ENCODE data around the gene NOD1. TPM values are rescaled to one million over a fixed set of nuclear protein-coding genes. Genes with fewer than 3 reads are reported as not detected.
A peak's percentile ranks its signal among the peaks of the same experiment; 100 is the strongest.

NOD1 gene
- total RNA-seq, 1 donor from 2014 or later: 13.0 TPM

GRCh38 chr7:30470771-30471170 is 7.8 kb downstream of the NOD1 start:
- Histone ChIP-seq H3K36me3 (ENCODE audit: control insufficient read depth in 3 of 3, insufficient read depth in 3 of 3, low read length in 3 of 3) (no peaks in the 10 kb centered on the region), H3K9me3 (ENCODE audit: control insufficient read depth in 3 of 3, low read length in 3 of 3) (no peaks in the 10 kb centered on the region), H3K4me1 (ENCODE audit: control insufficient read depth in 3 of 3, insufficient read depth in 3 of 3, low read length in 3 of 3) (peaks cover 66 to 75% (median 74%) of the 10 kb centered on the region in 3 donors), H3K4me3 (ENCODE audit: low read length in 3 of 3) (peak overlapping the region in 1 of 3 donors; percentile 36), H3K27ac (ENCODE audit: low read depth, low read length) (peak overlapping the region; percentile 77), H3K27me3 (ENCODE audit: control insufficient read depth in 3 of 3, insufficient read depth in 3 of 3, low read length in 3 of 3) (no peaks in the 10 kb centered on the region), H3K9ac (ENCODE audit: low read depth in 1 of 3, low read length in 3 of 3) (peak overlapping the region in 1 of 3 donors; percentile 36)

- Histone ChIP-seq H3K9ac (ENCODE audit: low read depth in 1 of 3, low read length in 3 of 3) (peak overlapping the region in 2 of 3 donors; percentile 35 to 36), H3K27me3 (ENCODE audit: control insufficient read depth in 3 of 3, insufficient read depth in 3 of 3, low read length in 3 of 3) (no peaks in the 10 kb centered on the region), H3K36me3 (ENCODE audit: control insufficient read depth in 3 of 3, insufficient read depth in 3 of 3, low read length in 3 of 3) (no peaks in the 10 kb centered on the region), H3K27ac (ENCODE audit: low read depth, low read length) (peak overlapping the region; percentile 77), H3K4me3 (ENCODE audit: low read length in 3 of 3) (peak overlapping the region; percentile 3 to 40 (median 36)), H3K9me3 (ENCODE audit: control insufficient read depth in 3 of 3, low read length in 3 of 3) (no peaks in the 10 kb centered on the region), H3K4me1 (ENCODE audit: control insufficient read depth in 3 of 3, insufficient read depth in 3 of 3, low read length in 3 of 3) (peaks cover 65 to 74% (median 72%) of the 10 kb centered on the region in 3 donors)
These were observed 8.3 kb downstream of the NOD1 start for GRCh38 chr7:30470163-30470770.

- Histone ChIP-seq H3K4me1 (ENCODE audit: control insufficient read depth in 3 of 3, insufficient read depth in 3 of 3, low read length in 3 of 3) (peaks cover 63 to 76% (median 66%) of the 10 kb centered on the region in 3 donors), H3K27me3 (ENCODE audit: control insufficient read depth in 3 of 3, insufficient read depth in 3 of 3, low read length in 3 of 3) (no peaks in the 10 kb centered on the region), H3K9me3 (ENCODE audit: control insufficient read depth in 3 of 3, low read length in 3 of 3) (no peaks in the 10 kb centered on the region), H3K9ac (ENCODE audit: low read depth in 1 of 3, low read length in 3 of 3) (peak overlapping the region in 1 of 3 donors; percentile 15), H3K27ac (ENCODE audit: low read depth, low read length) (peak overlapping the region; percentile 77), H3K36me3 (ENCODE audit: control insufficient read depth in 3 of 3, insufficient read depth in 3 of 3, low read length in 3 of 3) (no peaks in the 10 kb centered on the region), H3K4me3 (ENCODE audit: low read length in 3 of 3) (peak overlapping the region in 1 of 3 donors; percentile 2)
These were observed 9.3 kb downstream of the NOD1 start for GRCh38 chr7:30469303-30469702.

- H3K4me3 ChIP-seq (ENCODE audit: low read length in 3 of 3): no peak overlapping the region
- H3K27ac ChIP-seq (ENCODE audit: low read depth, low read length): peak overlapping the region; percentile 77
- no peaks in the 10 kb centered on the region for H3K36me3 ChIP-seq (ENCODE audit: control insufficient read depth in 3 of 3, insufficient read depth in 3 of 3, low read length in 3 of 3)
- no peaks in the 10 kb centered on the region for H3K27me3 ChIP-seq (ENCODE audit: control insufficient read depth in 3 of 3, insufficient read depth in 3 of 3, low read length in 3 of 3)
- peaks cover 65 to 78% (median 68%) of the 10 kb centered on the region in 3 donors for H3K4me1 ChIP-seq (ENCODE audit: control insufficient read depth in 3 of 3, insufficient read depth in 3 of 3, low read length in 3 of 3)
- no peaks in the 10 kb centered on the region for H3K9me3 ChIP-seq (ENCODE audit: control insufficient read depth in 3 of 3, low read length in 3 of 3)
- H3K9ac ChIP-seq (ENCODE audit: low read depth in 1 of 3, low read length in 3 of 3): no peak overlapping the region
These were observed 9.8 kb downstream of the NOD1 start for GRCh38 chr7:30468791-30469190.

GRCh38 chr7:30468041-30468440 is 10.5 kb downstream of the NOD1 start:
- no peak overlapping the region for H3K9ac ChIP-seq (ENCODE audit: low read depth in 1 of 3, low read length in 3 of 3)
- no peaks in the 10 kb centered on the region for H3K36me3 ChIP-seq (ENCODE audit: control insufficient read depth in 3 of 3, insufficient read depth in 3 of 3, low read length in 3 of 3)
- peaks cover 61 to 72% (median 63%) of the 10 kb centered on the region in 3 donors for H3K4me1 ChIP-seq (ENCODE audit: control insufficient read depth in 3 of 3, insufficient read depth in 3 of 3, low read length in 3 of 3)
- H3K4me3 ChIP-seq (ENCODE audit: low read length in 3 of 3): no peak overlapping the region
- H3K27me3 ChIP-seq (ENCODE audit: control insufficient read depth in 3 of 3, insufficient read depth in 3 of 3, low read length in 3 of 3): no peaks in the 10 kb centered on the region
- no peaks in the 10 kb centered on the region for H3K9me3 ChIP-seq (ENCODE audit: control insufficient read depth in 3 of 3, low read length in 3 of 3)
- H3K27ac ChIP-seq (ENCODE audit: low read depth, low read length): peak overlapping the region; percentile 77

- Histone ChIP-seq H3K9me3 (ENCODE audit: control insufficient read depth in 3 of 3, low read length in 3 of 3) (no peaks in the 10 kb centered on the region), H3K4me3 (ENCODE audit: low read length in 3 of 3) (no peak overlapping the region), H3K4me1 (ENCODE audit: control insufficient read depth in 3 of 3, insufficient read depth in 3 of 3, low read length in 3 of 3) (peaks cover 56 to 65% (median 57%) of the 10 kb centered on the region in 3 donors), H3K36me3 (ENCODE audit: control insufficient read depth in 3 of 3, insufficient read depth in 3 of 3, low read length in 3 of 3) (no peaks in the 10 kb centered on the region), H3K27me3 (ENCODE audit: control insufficient read depth in 3 of 3, insufficient read depth in 3 of 3, low read length in 3 of 3) (no peaks in the 10 kb centered on the region), H3K27ac (ENCODE audit: low read depth, low read length) (no peak overlapping the region), H3K9ac (ENCODE audit: low read depth in 1 of 3, low read length in 3 of 3) (no peak overlapping the region)
These were observed 11.3 kb downstream of the NOD1 start for GRCh38 chr7:30467271-30467670.

- H3K27ac ChIP-seq (ENCODE audit: low read depth, low read length): peak overlapping the region; percentile 26
- no peaks in the 10 kb centered on the region for H3K27me3 ChIP-seq (ENCODE audit: control insufficient read depth in 3 of 3, insufficient read depth in 3 of 3, low read length in 3 of 3)
- H3K4me1 ChIP-seq (ENCODE audit: control insufficient read depth in 3 of 3, insufficient read depth in 3 of 3, low read length in 3 of 3): peaks cover 49 to 56% (median 50%) of the 10 kb centered on the region in 3 donors
- H3K4me3 ChIP-seq (ENCODE audit: low read length in 3 of 3): no peak overlapping the region
- no peaks in the 10 kb centered on the region for H3K36me3 ChIP-seq (ENCODE audit: control insufficient read depth in 3 of 3, insufficient read depth in 3 of 3, low read length in 3 of 3)
- no peak overlapping the region for H3K9ac ChIP-seq (ENCODE audit: low read depth in 1 of 3, low read length in 3 of 3)
- H3K9me3 ChIP-seq (ENCODE audit: control insufficient read depth in 3 of 3, low read length in 3 of 3): no peaks in the 10 kb centered on the region
These were observed 12.3 kb downstream of the NOD1 start for GRCh38 chr7:30466266-30466665.

- peaks cover 45 to 51% (median 46%) of the 10 kb centered on the region in 3 donors for H3K4me1 ChIP-seq (ENCODE audit: control insufficient read depth in 3 of 3, insufficient read depth in 3 of 3, low read length in 3 of 3)
- H3K36me3 ChIP-seq (ENCODE audit: control insufficient read depth in 3 of 3, insufficient read depth in 3 of 3, low read length in 3 of 3): no peaks in the 10 kb centered on the region
- H3K27ac ChIP-seq (ENCODE audit: low read depth, low read length): peak overlapping the region; percentile 26
- no peak overlapping the region for H3K9ac ChIP-seq (ENCODE audit: low read depth in 1 of 3, low read length in 3 of 3)
- H3K4me3 ChIP-seq (ENCODE audit: low read length in 3 of 3): no peak overlapping the region
- H3K27me3 ChIP-seq (ENCODE audit: control insufficient read depth in 3 of 3, insufficient read depth in 3 of 3, low read length in 3 of 3): no peaks in the 10 kb centered on the region
- no peaks in the 10 kb centered on the region for H3K9me3 ChIP-seq (ENCODE audit: control insufficient read depth in 3 of 3, low read length in 3 of 3)
These were observed 12.8 kb downstream of the NOD1 start for GRCh38 chr7:30465811-30466180.

- H3K36me3 ChIP-seq (ENCODE audit: control insufficient read depth in 3 of 3, insufficient read depth in 3 of 3, low read length in 3 of 3): no peaks in the 10 kb centered on the region
- no peak overlapping the region for H3K4me3 ChIP-seq (ENCODE audit: low read length in 3 of 3)
- peak overlapping the region; percentile 39 for H3K27ac ChIP-seq (ENCODE audit: low read depth, low read length)
- no peak overlapping the region for H3K9ac ChIP-seq (ENCODE audit: low read depth in 1 of 3, low read length in 3 of 3)
- H3K9me3 ChIP-seq (ENCODE audit: control insufficient read depth in 3 of 3, low read length in 3 of 3): no peaks in the 10 kb centered on the region
- H3K4me1 ChIP-seq (ENCODE audit: control insufficient read depth in 3 of 3, insufficient read depth in 3 of 3, low read length in 3 of 3): peaks cover 39 to 46% (median 40%) of the 10 kb centered on the region in 3 donors
- H3K27me3 ChIP-seq (ENCODE audit: control insufficient read depth in 3 of 3, insufficient read depth in 3 of 3, low read length in 3 of 3): no peaks in the 10 kb centered on the region
These were observed 13.4 kb downstream of the NOD1 start for GRCh38 chr7:30465046-30465810.

- H3K4me1 ChIP-seq (ENCODE audit: control insufficient read depth in 3 of 3, insufficient read depth in 3 of 3, low read length in 3 of 3): peaks cover 30 to 41% (median 31%) of the 10 kb centered on the region in 3 donors
- peak overlapping the region; percentile 17 for H3K27ac ChIP-seq (ENCODE audit: low read depth, low read length)
These were observed 14.3 kb downstream of the NOD1 start for GRCh38 chr7:30464231-30464671.

More at GRCh38 chr7:30464231-30464671, 14.3 kb downstream of the NOD1 start:
- Histone ChIP-seq H3K36me3 (ENCODE audit: control insufficient read depth in 3 of 3, insufficient read depth in 3 of 3, low read length in 3 of 3) (no peaks in the 10 kb centered on the region), H3K9me3 (ENCODE audit: control insufficient read depth in 3 of 3, low read length in 3 of 3) (no peaks in the 10 kb centered on the region), H3K9ac (ENCODE audit: low read depth in 1 of 3, low read length in 3 of 3) (peak overlapping the region in 1 of 3 donors; percentile 46), H3K4me3 (ENCODE audit: low read length in 3 of 3) (peak overlapping the region in 1 of 3 donors; percentile 41), H3K27me3 (ENCODE audit: control insufficient read depth in 3 of 3, insufficient read depth in 3 of 3, low read length in 3 of 3) (no peaks in the 10 kb centered on the region)

Measured in skeletal muscle tissue (tissue), 4 donors.